H1 (cell line): ENCODE results near the gene SOSTDC1.

Experiments used
- CTCF ChIP-seq, 3 experiments: IDR thresholded peaks; 1 replicate in 2 of 3; 2 replicates in 1 of 3; pipeline versions ENCODE4 v1.5.1 to v1.6.1; 2011; ENCODE audit warnings: low read length in 3 of 3, mild to moderate bottlenecking in 3 of 3, inconsistent platforms in 2 of 3, low read depth in 1 of 3, moderate library complexity in 1 of 3; ENCODE audit not compliant: insufficient read depth in 1 of 3; ENCODE audit errors: control extremely low read depth in 1 of 3
- EP300 ChIP-seq, 2 experiments: IDR thresholded peaks; 1 replicate in 1 of 2; 2 replicates in 1 of 2; pipeline ENCODE4 v1.6.1; 2011 to 2012; ENCODE audit warnings: low read depth in 2 of 2, low read length in 2 of 2, mild to moderate bottlenecking in 2 of 2, borderline replicate concordance in 1 of 2, inconsistent platforms in 1 of 2, moderate library complexity in 1 of 2
- EZH2 ChIP-seq: fragments of 200-600 bp; sonication (generic); IDR thresholded peaks from 2 replicates; pipeline ENCODE4 v1.7.1; 2012; ENCODE audit warnings: low read depth, mild to moderate bottlenecking, moderate library complexity, low read length, inconsistent platforms; ENCODE audit not compliant: severe bottlenecking
- FOSL1 ChIP-seq: IDR thresholded peaks from 2 replicates; pipeline ENCODE4 v1.6.1; 2011; ENCODE audit warnings: mild to moderate bottlenecking, low read depth, low read length, moderate library complexity; ENCODE audit not compliant: insufficient read depth
- GABPA ChIP-seq: IDR thresholded peaks from 2 replicates; pipeline ENCODE4 v1.6.1; 2011; ENCODE audit warnings: mild to moderate bottlenecking, low read length, moderate library complexity, borderline replicate concordance; ENCODE audit not compliant: insufficient read depth
- JUND ChIP-seq: IDR thresholded peaks from 2 replicates; pipeline ENCODE4 v1.6.1; 2011; ENCODE audit warnings: mild to moderate bottlenecking, improper control_type of control experiment, low read length
- KDM1A ChIP-seq: fragments of 200-600, 300-600 bp; sonication (generic); IDR thresholded peaks from 2 replicates; pipeline ENCODE4 v1.7.1; 2016; ENCODE audit warnings: mild to moderate bottlenecking, low read length, borderline replicate concordance
- MAX ChIP-seq: IDR thresholded peaks from 2 replicates; pipeline ENCODE4 v1.6.1; 2012; ENCODE audit warnings: inconsistent platforms
- POLR2A ChIP-seq, 2 experiments: IDR thresholded peaks; 1 replicate in 1 of 2; 2 replicates in 1 of 2; pipeline ENCODE4 v1.6.1; 2011; ENCODE audit warnings: low read depth in 2 of 2, low read length in 2 of 2, mild to moderate bottlenecking in 2 of 2; ENCODE audit errors: control extremely low read depth in 1 of 2
- TCF12 ChIP-seq: IDR thresholded peaks from 2 replicates; pipeline ENCODE4 v1.6.1; 2011; ENCODE audit warnings: low read depth, mild to moderate bottlenecking, low read length

- TF ChIP-seq KDM1A (no peak), CTCF (IDR thresholded peaks at IDR 0.05; ENCODE audit: control extremely low read depth in 1 of 3, insufficient read depth in 1 of 3, low read depth in 1 of 3, low read length in 3 of 3) (no peak), EP300 (IDR thresholded peaks at IDR 0.05; ENCODE audit: borderline replicate concordance in 1 of 2, low read depth in 2 of 2, low read length in 2 of 2) (no peak), TCF12 (no peak), GABPA (no peak), EZH2 (no peak), POLR2A (IDR thresholded peaks at IDR 0.05; ENCODE audit: control extremely low read depth in 1 of 2, low read depth in 2 of 2, low read length in 2 of 2) (no peak), MAX (no peak), JUND (no peak), FOSL1 (no peak)
Measured at GRCh38 chr7:16446508-16446907, 19.0 kb downstream of the SOSTDC1 start.
